Liver (tissue), 9 donors: Measurements from ENCODE around the gene SPI1. TPM values are rescaled to one million over a fixed set of nuclear protein-coding genes. Genes with fewer than 3 reads are reported as not detected.

Experiments used
- DNase-seq: peaks from one replicate; pipeline ENCODE4 v3.0.0-alpha.2; 2017; ENCODE audit warnings: low spot score
- H3K27ac ChIP-seq, 2 donors: one replicate each; pipeline ENCODE4 v1.7.0; 2013; ENCODE audit warnings: inconsistent platforms in 2 of 2, low read length in 2 of 2, control low read depth in 1 of 2, low read depth in 1 of 2, mild to moderate bottlenecking in 1 of 2
- H3K27me3 ChIP-seq, 4 donors: one replicate each; pipeline versions ENCODE4 v1.6.1 to v1.7.0; 2013; ENCODE audit warnings: low read length in 3 of 4, inconsistent platforms in 1 of 4, mild to moderate bottlenecking in 1 of 4, moderate library complexity in 1 of 4; ENCODE audit not compliant: control insufficient read depth in 4 of 4, insufficient read depth in 4 of 4
- H3K36me3 ChIP-seq, 4 donors: one replicate each; pipeline versions ENCODE4 v1.6.1 to v1.7.0; 2013; ENCODE audit warnings: low read length in 3 of 4, mild to moderate bottlenecking in 3 of 4, low read depth in 1 of 4, moderate library complexity in 1 of 4; ENCODE audit not compliant: control insufficient read depth in 4 of 4, insufficient read depth in 3 of 4
- H3K4me1 ChIP-seq, 4 donors: one replicate each; pipeline versions ENCODE4 v1.6.1 to v1.7.0; 2013; ENCODE audit warnings: low read length in 3 of 4, mild to moderate bottlenecking in 3 of 4, moderate library complexity in 1 of 4; ENCODE audit not compliant: control insufficient read depth in 4 of 4, insufficient read depth in 4 of 4
- H3K4me3 ChIP-seq, 3 donors: one replicate each; pipeline versions ENCODE4 v1.6.1 to v1.7.0; 2013; ENCODE audit warnings: low read length in 3 of 3, control low read depth in 1 of 3, low read depth in 1 of 3, mild to moderate bottlenecking in 1 of 3
- H3K9ac ChIP-seq, 2 donors: one replicate each; pipeline ENCODE4 v1.7.0; 2013; ENCODE audit warnings: low read length in 2 of 2, mild to moderate bottlenecking in 2 of 2, moderate library complexity in 2 of 2, control low read depth in 1 of 2, low read depth in 1 of 2
- H3K9me3 ChIP-seq, 4 donors: one replicate each; pipeline versions ENCODE4 v1.6.1 to v1.7.0; 2013; ENCODE audit warnings: low read length in 3 of 4; ENCODE audit not compliant: control insufficient read depth in 4 of 4
- EGR1 ChIP-seq, 2 donors: IDR thresholded peaks; 2 replicates each; pipeline ENCODE4 v1.6.1; 2016 to 2018; ENCODE audit warnings: antibody characterized with exemption in 2 of 2, low read depth in 2 of 2
- FOXA1 ChIP-seq: IDR thresholded peaks from 2 replicates; pipeline ENCODE4 v1.6.1; 2016; ENCODE audit warnings: antibody characterized with exemption
- FOXA2 ChIP-seq: IDR thresholded peaks from 2 replicates; pipeline ENCODE4 v1.6.1; 2016; ENCODE audit warnings: antibody characterized with exemption
- GABPA ChIP-seq, 2 donors: IDR thresholded peaks in 1 of 2; conservative IDR thresholded peaks in 1 of 2; 2 replicates each; pipeline ENCODE4 v1.6.1; 2016; ENCODE audit warnings: antibody characterized with exemption in 2 of 2, mild to moderate bottlenecking in 1 of 2, moderate library complexity in 1 of 2
- HNF4A ChIP-seq, 2 donors: conservative IDR thresholded peaks; 2 replicates each; pipeline ENCODE4 v1.6.1; 2016; ENCODE audit warnings: antibody characterized with exemption in 2 of 2, mild to moderate bottlenecking in 2 of 2
- HNF4G ChIP-seq: IDR thresholded peaks from 2 replicates; pipeline ENCODE4 v1.6.1; 2016; ENCODE audit warnings: antibody characterized with exemption
- JUND ChIP-seq, 2 donors: IDR thresholded peaks; 2 replicates each; pipeline ENCODE4 v1.6.1; 2016; ENCODE audit warnings: antibody characterized with exemption in 2 of 2
- NR2F2 ChIP-seq: IDR thresholded peaks from 2 replicates; pipeline ENCODE4 v1.6.1; 2016; ENCODE audit warnings: antibody characterized with exemption
- RXRA ChIP-seq, 2 donors: IDR thresholded peaks; 2 replicates each; pipeline ENCODE4 v1.6.1; 2017 to 2018; ENCODE audit warnings: antibody characterized with exemption in 2 of 2, mild to moderate bottlenecking in 1 of 2
- SP1 ChIP-seq: IDR thresholded peaks from 2 replicates; pipeline ENCODE4 v1.6.1; 2018; ENCODE audit warnings: antibody characterized with exemption, mild to moderate bottlenecking
- TAF1 ChIP-seq: conservative IDR thresholded peaks from 2 replicates; pipeline ENCODE4 v1.6.1; 2016; ENCODE audit warnings: antibody characterized with exemption, mild to moderate bottlenecking
- YY1 ChIP-seq: IDR thresholded peaks from 2 replicates; pipeline ENCODE4 v1.6.1; 2016; ENCODE audit warnings: antibody characterized with exemption, mild to moderate bottlenecking
- WGBS: extraction: QIAGEN DNeasy Blood & Tissue Kit; methylation state at CpG from one replicate; pipeline ENCODE4 v1.1.7; 2013; 5-methylcytosine and 5-hydroxymethylcytosine counted together
- polyA plus RNA-seq, 2 donors: library from polyadenylated mRNA; stranded (reverse) in 1 of 2; unstranded in 1 of 2; fragments of 200-250 nt in 1 of 2; fragments of >200 nt in 1 of 2; fragmentation: Nextera tagmentation in 1 of 2; extraction: Ambion mirVana in 1 of 2; gene quantifications; one replicate each; pipeline versions ENCODE4 v1.2.1 to v1.2.3, GENCODE V29; 2013 to 2015
- total RNA-seq, 2 donors: library from RNA; depleted of rRNA; stranded (reverse); fragments of >200 nt; gene quantifications; one replicate each; pipeline ENCODE4 v1.2.3, GENCODE V29; 2014
- TF ChIP-seq, protein P1 (sequence below): IDR thresholded peaks from 2 replicates; pipeline ENCODE4 v1.6.1; 2016; ENCODE audit warnings: antibody characterized with exemption
- TF ChIP-seq, protein P2 (sequence below): IDR thresholded peaks from 2 replicates; pipeline ENCODE4 v1.6.1; 2016; ENCODE audit warnings: antibody characterized with exemption
- TF ChIP-seq, protein P3 (sequence below): IDR thresholded peaks from 2 replicates; pipeline ENCODE4 v1.6.1; 2016; ENCODE audit warnings: antibody characterized with exemption
- TF ChIP-seq, protein P4 (sequence below): IDR thresholded peaks from 2 replicates; pipeline ENCODE4 v1.6.1; 2016; ENCODE audit warnings: antibody characterized with exemption, mild to moderate bottlenecking
- donor health status: healthy.
- donor health status: healthy.
- donor health status: healthy.
- donor health status: healthy.
- donor health status: healthy.

Gene SPI1
- total and polyA plus RNA-seq, 4 donors, result 2.3 to 14.4 (median 13.3) TPM

DNA sequence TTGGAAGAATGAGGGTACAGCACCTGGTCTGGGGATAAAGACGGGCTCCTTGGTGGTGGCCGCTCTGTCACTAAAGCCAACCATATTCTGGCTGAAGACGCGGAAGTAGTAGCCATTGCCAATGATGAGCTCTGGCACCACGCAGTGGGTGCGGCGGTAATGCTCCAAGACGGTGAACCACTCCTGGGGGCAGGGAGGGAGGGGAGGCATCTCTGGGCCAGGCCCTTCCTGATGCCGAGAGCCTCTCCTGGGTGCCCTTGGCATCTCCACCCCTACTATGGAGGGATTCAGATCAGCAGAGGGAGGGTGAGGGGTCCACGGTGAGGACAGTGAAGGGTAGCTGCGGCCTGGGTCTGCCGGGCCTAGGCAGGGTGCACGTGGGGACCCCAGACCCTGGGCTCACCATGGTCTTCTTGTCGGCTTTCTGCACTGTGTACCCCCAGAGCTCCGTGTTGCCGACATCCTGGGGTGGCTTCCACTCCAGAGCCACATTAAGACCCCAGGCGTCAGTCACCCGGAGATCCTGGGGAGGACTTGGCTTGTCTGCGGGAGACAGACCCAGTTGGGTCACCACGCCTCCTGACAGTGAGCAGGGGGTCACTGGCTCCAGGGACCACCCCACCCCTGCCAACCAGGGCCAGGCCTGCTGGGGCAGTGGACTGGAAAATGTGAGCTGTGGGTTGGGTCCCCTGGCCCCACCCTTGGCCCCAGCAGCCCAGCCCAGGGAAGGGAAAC is 45.4 kb downstream of the SPI1 start:
- Histone ChIP-seq H3K27ac (no peak overlapping the region), H3K4me3 (no peak overlapping the region), H3K27me3 (no peaks in the 10 kb centered on the region), H3K9me3 (no peaks in the 10 kb centered on the region), H3K36me3 (peaks cover 3 to 26% (median 6%) of the 10 kb centered on the region in 4 donors), H3K9ac (no peak overlapping the region), H3K4me1 (no peaks in the 10 kb centered on the region)
- no peak for DNase-seq
- TF ChIP-seq, protein P1, sequence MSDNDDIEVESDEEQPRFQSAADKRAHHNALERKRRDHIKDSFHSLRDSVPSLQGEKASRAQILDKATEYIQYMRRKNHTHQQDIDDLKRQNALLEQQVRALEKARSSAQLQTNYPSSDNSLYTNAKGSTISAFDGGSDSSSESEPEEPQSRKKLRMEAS, result no peak
- TF ChIP-seq NR2F2, result no peak
- TF ChIP-seq GABPA (IDR thresholded peaks at IDR 0.05 in 1 of 2, conservative IDR thresholded peaks at IDR 0.05 in 1 of 2), result no peak
- WGBS, result 95% methylated on average over 20 of the region's 20 CpGs

DNA sequence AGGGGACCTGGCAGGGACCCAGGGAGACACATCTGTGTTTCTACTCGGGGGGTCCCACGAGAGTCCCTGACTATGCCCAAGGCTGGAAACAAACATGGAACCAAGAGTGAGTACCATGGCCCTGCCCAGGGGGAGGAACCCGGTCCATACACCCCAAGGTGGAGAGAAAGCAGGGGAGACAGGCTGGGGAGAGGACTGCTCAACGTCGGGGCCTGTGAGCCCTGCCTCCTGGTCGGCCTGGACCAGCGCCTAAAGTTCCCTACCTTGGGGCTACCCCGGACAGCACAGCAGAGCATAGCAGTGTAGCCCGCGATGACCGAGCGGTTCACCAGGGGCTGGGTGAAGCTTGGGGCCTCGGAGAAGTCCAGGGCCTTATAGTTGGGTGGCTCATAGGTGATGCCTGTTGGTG is 46.0 kb downstream of the SPI1 start:
- Histone ChIP-seq H3K27ac (no peak overlapping the region), H3K9me3 (no peaks in the 10 kb centered on the region), H3K27me3 (no peaks in the 10 kb centered on the region), H3K4me3 (no peak overlapping the region), H3K4me1 (no peaks in the 10 kb centered on the region), H3K9ac (no peak overlapping the region), H3K36me3 (peaks cover 5 to 33% (median 9%) of the 10 kb centered on the region in 4 donors)
- DNase-seq, result no peak
- TF ChIP-seq, protein P1, result no peak
- TF ChIP-seq, protein P2, sequence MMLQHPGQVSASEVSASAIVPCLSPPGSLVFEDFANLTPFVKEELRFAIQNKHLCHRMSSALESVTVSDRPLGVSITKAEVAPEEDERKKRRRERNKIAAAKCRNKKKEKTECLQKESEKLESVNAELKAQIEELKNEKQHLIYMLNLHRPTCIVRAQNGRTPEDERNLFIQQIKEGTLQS, result no peak
- TF ChIP-seq, protein P3, sequence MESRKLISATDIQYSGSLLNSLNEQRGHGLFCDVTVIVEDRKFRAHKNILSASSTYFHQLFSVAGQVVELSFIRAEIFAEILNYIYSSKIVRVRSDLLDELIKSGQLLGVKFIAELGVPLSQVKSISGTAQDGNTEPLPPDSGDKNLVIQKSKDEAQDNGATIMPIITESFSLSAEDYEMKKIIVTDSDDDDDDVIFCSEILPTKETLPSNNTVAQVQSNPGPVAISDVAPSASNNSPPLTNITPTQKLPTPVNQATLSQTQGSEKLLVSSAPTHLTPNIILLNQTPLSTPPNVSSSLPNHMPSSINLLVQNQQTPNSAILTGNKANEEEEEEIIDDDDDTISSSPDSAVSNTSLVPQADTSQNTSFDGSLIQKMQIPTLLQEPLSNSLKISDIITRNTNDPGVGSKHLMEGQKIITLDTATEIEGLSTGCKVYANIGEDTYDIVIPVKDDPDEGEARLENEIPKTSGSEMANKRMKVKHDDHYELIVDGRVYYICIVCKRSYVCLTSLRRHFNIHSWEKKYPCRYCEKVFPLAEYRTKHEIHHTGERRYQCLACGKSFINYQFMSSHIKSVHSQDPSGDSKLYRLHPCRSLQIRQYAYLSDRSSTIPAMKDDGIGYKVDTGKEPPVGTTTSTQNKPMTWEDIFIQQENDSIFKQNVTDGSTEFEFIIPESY, result no peak
- TF ChIP-seq FOXA2, result no peak
- no peak for TF ChIP-seq EGR1 (IDR thresholded peaks at IDR 0.05; ENCODE audit: low read depth in 2 of 2)
- no peak for TF ChIP-seq NR2F2
- TF ChIP-seq RXRA (IDR thresholded peaks at IDR 0.05), result no peak
- no peak for TF ChIP-seq GABPA (IDR thresholded peaks at IDR 0.05 in 1 of 2, conservative IDR thresholded peaks at IDR 0.05 in 1 of 2)
- no peak for TF ChIP-seq HNF4G
- no peak for TF ChIP-seq FOXA1
- no peak for TF ChIP-seq TAF1
- TF ChIP-seq JUND (IDR thresholded peaks at IDR 0.05), result no peak
- 92% methylated on average over 13 of the region's 13 CpGs for WGBS

DNA sequence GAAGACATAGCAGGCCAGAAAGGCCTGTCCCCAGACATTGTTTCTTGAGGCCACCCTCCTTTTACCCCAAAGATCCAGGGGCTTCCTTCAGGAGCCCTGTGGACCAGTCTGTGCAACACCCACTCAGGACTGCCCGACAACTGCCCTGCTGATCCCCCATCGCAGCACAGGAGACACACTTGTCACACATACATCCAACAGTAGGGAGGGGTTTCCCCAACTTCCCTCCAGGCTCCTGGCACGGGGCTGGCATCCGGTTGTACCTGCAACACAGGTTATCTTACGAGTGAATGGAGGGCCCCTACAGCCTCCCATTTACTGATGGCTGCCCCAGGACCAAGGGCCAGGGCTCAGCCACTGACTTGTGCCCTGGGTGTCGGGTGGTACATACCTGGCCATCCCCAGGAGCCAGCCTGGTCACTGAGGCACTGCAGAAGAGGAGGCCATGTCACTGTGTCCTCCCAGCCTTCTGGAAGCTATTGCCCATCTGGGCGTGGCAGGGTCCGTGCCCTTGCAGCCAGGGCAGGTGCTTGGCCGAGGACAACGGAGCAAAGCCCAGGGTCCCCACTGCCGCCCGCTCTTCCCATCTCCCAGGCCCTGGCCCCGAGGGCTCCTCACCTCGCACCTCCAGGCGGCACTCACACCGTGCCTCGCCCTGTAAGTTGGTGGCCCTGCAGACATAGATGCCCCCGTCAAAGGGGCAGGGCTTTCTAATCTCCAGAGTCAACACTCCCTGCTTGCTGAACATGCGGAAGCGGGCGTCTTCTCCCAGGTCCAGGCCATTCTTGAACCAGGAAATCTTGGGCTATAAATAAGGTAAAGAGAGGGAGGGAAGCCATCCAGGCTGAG is 46.7 kb downstream of the SPI1 start:
- 82% methylated on average over 21 of the region's 21 CpGs for WGBS
- no peak for TF ChIP-seq YY1
- no peak for TF ChIP-seq JUND (IDR thresholded peaks at IDR 0.05)
- TF ChIP-seq EGR1 (IDR thresholded peaks at IDR 0.05; ENCODE audit: low read depth in 2 of 2), result no peak
- TF ChIP-seq RXRA (IDR thresholded peaks at IDR 0.05), result no peak
- TF ChIP-seq, protein P2, result no peak
- TF ChIP-seq, protein P4, sequence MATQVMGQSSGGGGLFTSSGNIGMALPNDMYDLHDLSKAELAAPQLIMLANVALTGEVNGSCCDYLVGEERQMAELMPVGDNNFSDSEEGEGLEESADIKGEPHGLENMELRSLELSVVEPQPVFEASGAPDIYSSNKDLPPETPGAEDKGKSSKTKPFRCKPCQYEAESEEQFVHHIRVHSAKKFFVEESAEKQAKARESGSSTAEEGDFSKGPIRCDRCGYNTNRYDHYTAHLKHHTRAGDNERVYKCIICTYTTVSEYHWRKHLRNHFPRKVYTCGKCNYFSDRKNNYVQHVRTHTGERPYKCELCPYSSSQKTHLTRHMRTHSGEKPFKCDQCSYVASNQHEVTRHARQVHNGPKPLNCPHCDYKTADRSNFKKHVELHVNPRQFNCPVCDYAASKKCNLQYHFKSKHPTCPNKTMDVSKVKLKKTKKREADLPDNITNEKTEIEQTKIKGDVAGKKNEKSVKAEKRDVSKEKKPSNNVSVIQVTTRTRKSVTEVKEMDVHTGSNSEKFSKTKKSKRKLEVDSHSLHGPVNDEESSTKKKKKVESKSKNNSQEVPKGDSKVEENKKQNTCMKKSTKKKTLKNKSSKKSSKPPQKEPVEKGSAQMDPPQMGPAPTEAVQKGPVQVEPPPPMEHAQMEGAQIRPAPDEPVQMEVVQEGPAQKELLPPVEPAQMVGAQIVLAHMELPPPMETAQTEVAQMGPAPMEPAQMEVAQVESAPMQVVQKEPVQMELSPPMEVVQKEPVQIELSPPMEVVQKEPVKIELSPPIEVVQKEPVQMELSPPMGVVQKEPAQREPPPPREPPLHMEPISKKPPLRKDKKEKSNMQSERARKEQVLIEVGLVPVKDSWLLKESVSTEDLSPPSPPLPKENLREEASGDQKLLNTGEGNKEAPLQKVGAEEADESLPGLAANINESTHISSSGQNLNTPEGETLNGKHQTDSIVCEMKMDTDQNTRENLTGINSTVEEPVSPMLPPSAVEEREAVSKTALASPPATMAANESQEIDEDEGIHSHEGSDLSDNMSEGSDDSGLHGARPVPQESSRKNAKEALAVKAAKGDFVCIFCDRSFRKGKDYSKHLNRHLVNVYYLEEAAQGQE, result no peak
- no peak for TF ChIP-seq HNF4A (conservative IDR thresholded peaks at IDR 0.05)
- no peak for TF ChIP-seq SP1
- TF ChIP-seq HNF4G, result no peak
- no peak for TF ChIP-seq TAF1
- TF ChIP-seq GABPA (IDR thresholded peaks at IDR 0.05 in 1 of 2, conservative IDR thresholded peaks at IDR 0.05 in 1 of 2), result no peak
- TF ChIP-seq FOXA2, result no peak
- TF ChIP-seq, protein P1, result no peak
- no peak for TF ChIP-seq FOXA1

More for the DNA sequence above, 46.7 kb downstream of the SPI1 start:
- DNase-seq, result no peak
- Histone ChIP-seq H3K9ac (no peak overlapping the region), H3K36me3 (peaks cover 10 to 39% (median 14%) of the 10 kb centered on the region in 4 donors), H3K27ac (no peak overlapping the region), H3K4me3 (no peak overlapping the region), H3K9me3 (no peaks in the 10 kb centered on the region), H3K27me3 (no peaks in the 10 kb centered on the region), H3K4me1 (no peaks in the 10 kb centered on the region)
